Panc1 (cell line): ENCODE results near the gene MICAL2. TPM values are rescaled to one million over a fixed set of nuclear protein-coding genes. Genes with fewer than 3 reads are reported as not detected.

Experiments used
- ATAC-seq: fragments of 200-7000 bp; cut with Tn5 transposase; 2 replicates; pipeline ENCODE4 v1.9.1; 2020; ENCODE audit warnings: mild to moderate bottlenecking, moderate library complexity
- BruUV-seq: library from RNA; stranded (reverse); fragments of 400-500 nt; replicated peaks from 2 replicates; lab custom pipeline; 2021; lab: Mats Ljungman, UMichigan
- CTCF ChIA-PET: fragments of 300-600 bp; sonication (Branson Sonifier 250); formaldehyde crosslinking; loops from one replicate; lab custom pipeline; 2022; ENCODE audit warnings: antibody characterized with exemption; lab: Charles Lee
- POLR2A ChIA-PET: fragments of 300-600 bp; sonication (Branson Sonifier 250); formaldehyde crosslinking; loops from one replicate; lab custom pipeline; 2022; ENCODE audit warnings: antibody characterized with exemption; lab: Charles Lee
- DNase-seq: peaks from one replicate; pipeline ENCODE4 v3.0.0-alpha.2; 2010; ENCODE audit warnings: low read depth, low spot score
- H3K27ac ChIP-seq: 2 replicates; pipeline ENCODE4 v1.5.1; 2011; ENCODE audit warnings: mild to moderate bottlenecking, low read length, inconsistent platforms
- H3K27me3 ChIP-seq: fragments of 200-500 bp; sonication (Bioruptor generic); 2 replicates; pipeline ENCODE4 v1.6.0; 2014; ENCODE audit warnings: low read length, inconsistent platforms; ENCODE audit not compliant: control insufficient read depth, insufficient read depth
- H3K36me3 ChIP-seq: fragments of 200-500 bp; sonication (Bioruptor generic); 2 replicates; pipeline ENCODE4 v1.5.1; 2014; ENCODE audit warnings: inconsistent platforms, mild to moderate bottlenecking, low read length, moderate library complexity; ENCODE audit not compliant: control insufficient read depth, insufficient read depth
- H3K4me1 ChIP-seq: 2 replicates; pipeline ENCODE4 v1.5.1; 2011; ENCODE audit warnings: inconsistent platforms, mild to moderate bottlenecking, low read length, moderate library complexity; ENCODE audit not compliant: control insufficient read depth, insufficient read depth
- H3K4me3 ChIP-seq, 2 experiments: 2 replicates each; pipeline ENCODE4 v1.5.1; 2011 to 2012; ENCODE audit warnings: low read depth in 2 of 2, low read length in 2 of 2, mild to moderate bottlenecking in 2 of 2, inconsistent platforms in 1 of 2, moderate library complexity in 1 of 2
- H3K9me3 ChIP-seq: fragments of 200-500 bp; sonication (Bioruptor generic); 2 replicates; pipeline ENCODE4 v1.5.1; 2014; ENCODE audit warnings: low read depth, mild to moderate bottlenecking, inconsistent platforms, low read length, moderate library complexity; ENCODE audit not compliant: control insufficient read depth, insufficient read depth
- POLR2AphosphoS5 ChIP-seq: IDR thresholded peaks from 2 replicates; pipeline ENCODE4 v1.6.1; 2012; ENCODE audit warnings: mild to moderate bottlenecking, low read depth, low read length, moderate library complexity
- REST ChIP-seq, 2 experiments: IDR thresholded peaks; 2 replicates each; pipeline ENCODE4 v1.6.1; 2011 to 2012; ENCODE audit warnings: low read depth in 2 of 2, control low read depth in 1 of 2, low read length in 1 of 2, mild to moderate bottlenecking in 1 of 2, moderate library complexity in 1 of 2; ENCODE audit not compliant: insufficient read depth in 1 of 2
- SIN3A ChIP-seq: IDR thresholded peaks from 2 replicates; pipeline ENCODE4 v1.6.1; 2012; ENCODE audit warnings: low read depth, mild to moderate bottlenecking, low read length, moderate library complexity, borderline replicate concordance; ENCODE audit not compliant: insufficient read depth
- TCF7L2 ChIP-seq: IDR thresholded peaks from 2 replicates; pipeline ENCODE4 v1.6.1; 2011; ENCODE audit warnings: mild to moderate bottlenecking, low read depth, low read length, inconsistent platforms
- in situ Hi-C: cut with HindIII; loops from 2 replicates; pipeline ENCODE4 v1.10.0; 2016; ENCODE audit warnings: low sequenced_read_pairs, low pct_unique_long_range_greater_than_20kb
- intact Hi-C: fragments of 100-400 bp; cut with micrococcal nuclease; formaldehyde crosslinking; loops from one replicate; pipeline ENCODE4 v1.10.0; 2022; ENCODE audit not compliant: unreplicated experiment
- total RNA-seq: library from RNA; stranded (reverse); gene quantifications from one replicate; pipeline ENCODE4 v1.2.1, GENCODE V29; 2021; ENCODE audit not compliant: unreplicated experiment
- TF ChIP-seq, protein P1 (sequence below): fragments of 450-650 bp; IDR thresholded peaks from 2 replicates; pipeline ENCODE4 v1.5.1; 2017; ENCODE audit warnings: mild to moderate bottlenecking

The MICAL2 gene
- total RNA-seq, 1 experiment from 2014 or later = 199 TPM

DNA sequence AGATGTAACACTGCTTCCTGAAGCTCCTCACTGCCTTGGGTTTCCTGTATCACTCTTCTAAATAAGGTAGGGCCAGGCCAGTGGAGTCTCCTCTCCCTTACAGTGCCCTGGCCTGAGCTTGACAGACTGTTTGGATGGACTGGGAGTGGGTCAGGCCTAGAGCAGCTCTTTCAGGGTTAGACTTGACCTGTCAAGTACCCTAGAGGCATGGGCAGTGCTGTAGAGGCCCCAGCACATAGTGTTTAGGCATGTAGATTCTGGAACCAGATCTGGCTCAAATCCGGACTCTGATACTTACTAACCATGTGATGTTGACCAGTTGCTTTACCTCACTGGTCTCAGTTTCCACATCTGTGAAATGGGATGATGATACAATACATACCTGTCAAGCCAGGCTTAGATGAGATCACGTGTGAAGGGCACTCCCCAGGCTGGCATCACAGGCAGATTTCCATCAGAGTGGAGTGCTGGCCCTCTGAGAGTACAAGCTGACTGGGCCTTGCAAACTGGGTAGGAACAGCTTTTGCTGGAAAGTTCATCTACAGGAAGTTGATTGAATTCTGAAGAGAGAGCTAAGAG is 1.4 kb upstream of the MICAL2 start:
- ATAC-seq = no peak
- BruUV-seq = no TSS peak
- in situ Hi-C loops = no loop called here
- DNase-seq = no peak
- Histone ChIP-seq H3K9me3 (no peaks in the 10 kb centered on the region), H3K4me1 (peaks cover 24% of the 10 kb centered on the region), H3K27me3 (no peaks in the 10 kb centered on the region), H3K36me3 (0 out of 2 replicates have a peak, but pooled peaks cover 1% of the 10 kb centered on the region), H3K27ac (peak overlapping the region; percentile 88), H3K4me3 (no peak overlapping the region)
- intact Hi-C loops = no loop called here
- TF ChIP-seq REST (IDR thresholded peaks at IDR 0.05; ENCODE audit: insufficient read depth in 1 of 2, low read depth in 2 of 2, low read length in 1 of 2) (no peak), POLR2AphosphoS5 (no peak), TCF7L2 (no peak), SIN3A (no peak)
- TF ChIP-seq, protein P1, sequence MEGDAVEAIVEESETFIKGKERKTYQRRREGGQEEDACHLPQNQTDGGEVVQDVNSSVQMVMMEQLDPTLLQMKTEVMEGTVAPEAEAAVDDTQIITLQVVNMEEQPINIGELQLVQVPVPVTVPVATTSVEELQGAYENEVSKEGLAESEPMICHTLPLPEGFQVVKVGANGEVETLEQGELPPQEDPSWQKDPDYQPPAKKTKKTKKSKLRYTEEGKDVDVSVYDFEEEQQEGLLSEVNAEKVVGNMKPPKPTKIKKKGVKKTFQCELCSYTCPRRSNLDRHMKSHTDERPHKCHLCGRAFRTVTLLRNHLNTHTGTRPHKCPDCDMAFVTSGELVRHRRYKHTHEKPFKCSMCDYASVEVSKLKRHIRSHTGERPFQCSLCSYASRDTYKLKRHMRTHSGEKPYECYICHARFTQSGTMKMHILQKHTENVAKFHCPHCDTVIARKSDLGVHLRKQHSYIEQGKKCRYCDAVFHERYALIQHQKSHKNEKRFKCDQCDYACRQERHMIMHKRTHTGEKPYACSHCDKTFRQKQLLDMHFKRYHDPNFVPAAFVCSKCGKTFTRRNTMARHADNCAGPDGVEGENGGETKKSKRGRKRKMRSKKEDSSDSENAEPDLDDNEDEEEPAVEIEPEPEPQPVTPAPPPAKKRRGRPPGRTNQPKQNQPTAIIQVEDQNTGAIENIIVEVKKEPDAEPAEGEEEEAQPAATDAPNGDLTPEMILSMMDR = no peak
- ChIA-PET POLR2A (no interaction called here), CTCF (no interaction called here)

GRCh38 chr11:12109591-12110196 is 696 bp upstream of the MICAL2 start:
- in situ Hi-C loops (no loop called here), intact Hi-C loops (loop anchor here (5.0 kb wide), 1 partner anchor 62 kb away; no protein-coding TSS in a partner anchor)
- Histone ChIP-seq H3K36me3 (0 out of 2 replicates have a peak, but pooled peaks cover 2% of the 10 kb centered on the region), H3K27me3 (no peaks in the 10 kb centered on the region), H3K4me1 (peaks cover 26% of the 10 kb centered on the region), H3K9me3 (no peaks in the 10 kb centered on the region), H3K4me3 (peak overlapping the region; percentile 75 to 91), H3K27ac (peak overlapping the region; percentile 88)
- POLR2A ChIA-PET = no interaction called here
- DNase-seq = no peak
- peak; percentile 37; the same call in 1 of the 2 replicates for ATAC-seq
- CTCF ChIA-PET = interaction anchor here (1.0 kb wide), 1 partner anchor 55 kb away, joined by 4 read pairs; no protein-coding TSS in a partner anchor
- BruUV-seq = TSS peak; percentile 71
- no peak for TF ChIP-seq REST (IDR thresholded peaks at IDR 0.05; ENCODE audit: insufficient read depth in 1 of 2, low read depth in 2 of 2, low read length in 1 of 2)
